NCI-H2107 (cell line): Measurements from ENCODE around the gene SIPA1L3.

Source experiments
- DNase-seq: peaks from one replicate; lab custom pipeline; 2025; lab: John Stamatoyannopoulos, UW

The SIPA1L3 gene

DNA sequence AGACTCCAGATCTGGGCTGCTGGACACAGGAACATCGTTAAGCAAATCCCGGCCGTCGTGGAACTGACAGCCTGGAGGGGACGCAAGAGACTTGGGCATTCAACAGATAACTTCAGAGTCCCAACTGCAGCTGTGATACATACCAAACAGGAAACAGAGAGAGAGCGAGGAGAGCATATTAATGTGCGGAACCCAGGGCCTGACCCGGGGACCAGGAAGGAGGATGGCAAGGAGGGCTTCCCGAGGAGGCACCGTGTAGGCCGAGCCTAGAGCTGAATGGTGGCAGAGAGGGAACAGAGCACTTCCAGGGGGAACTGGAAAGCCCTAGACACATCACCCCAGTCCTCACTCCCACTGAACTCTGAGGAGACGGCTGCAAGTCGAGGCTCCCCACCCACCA, 68.1 kb downstream of the SIPA1L3 start:
- DNase-seq = no peak

DNA sequence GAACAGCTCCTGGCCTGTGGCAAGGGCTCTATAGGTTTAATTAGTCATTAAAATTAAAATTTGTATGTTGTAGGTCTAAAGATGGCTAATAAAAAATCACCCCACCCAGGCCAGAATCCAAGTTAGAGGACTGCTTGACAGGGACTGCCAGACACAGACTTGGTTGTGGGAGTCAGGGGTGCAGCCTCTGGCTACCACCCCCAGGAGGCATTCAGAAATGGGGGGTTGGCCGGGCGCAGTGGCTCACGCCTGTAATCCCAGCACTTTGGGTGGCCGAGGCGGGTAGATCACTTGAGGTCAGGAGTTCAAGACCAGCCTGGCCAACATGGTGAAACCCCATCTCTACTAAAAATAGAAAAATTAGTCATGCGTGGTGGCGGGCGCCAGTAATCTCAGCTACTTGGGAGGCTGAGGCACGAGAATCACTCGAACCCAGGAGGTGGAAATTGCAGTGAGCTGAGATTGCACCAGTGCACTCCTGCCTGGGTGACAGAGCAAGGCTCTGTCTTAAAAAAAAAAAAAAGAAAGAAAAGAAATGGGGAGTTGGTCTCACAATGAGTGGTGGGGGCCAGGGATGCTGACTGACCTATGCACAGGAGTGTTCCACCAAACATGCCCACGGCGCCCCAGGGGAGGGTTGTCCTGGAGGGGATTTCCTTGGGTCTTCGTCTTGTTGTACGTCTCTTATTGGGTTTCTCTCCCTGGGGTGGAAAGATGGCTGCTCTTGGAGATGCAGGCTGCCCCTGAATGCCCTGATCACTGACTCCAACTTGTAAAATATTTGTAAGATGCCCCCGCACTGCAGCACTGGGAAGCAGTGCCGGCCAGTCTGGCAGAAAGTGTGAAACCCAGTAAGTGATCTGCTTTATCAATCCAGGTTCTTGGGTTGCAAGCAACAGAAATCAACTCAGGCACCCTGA, 68.8 kb downstream of the SIPA1L3 start:
- DNase-seq = no peak

GRCh38 chr19:37977391-37977790, 70.4 kb downstream of the SIPA1L3 start:
- DNase-seq = no peak

DNA sequence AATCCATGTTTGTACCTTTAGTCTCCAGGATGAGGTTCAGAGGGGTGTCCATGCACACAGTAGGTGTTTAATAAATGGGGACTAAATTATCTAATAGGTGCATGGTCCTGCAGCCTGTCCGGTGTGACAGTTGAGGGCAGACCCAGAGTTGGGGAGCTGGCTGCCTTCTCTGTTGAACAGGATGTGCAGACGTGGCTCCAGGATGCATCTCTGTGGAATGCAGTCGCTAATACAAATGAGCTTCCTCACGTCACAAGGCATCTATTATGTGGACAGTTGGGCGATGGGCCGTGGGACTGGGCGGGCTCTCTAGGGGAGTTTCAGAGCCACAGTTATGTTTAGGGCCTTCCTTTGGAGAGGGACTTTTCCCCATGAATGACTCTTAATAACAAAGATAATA, 71.0 kb downstream of the SIPA1L3 start:
- no peak for DNase-seq

DNA sequence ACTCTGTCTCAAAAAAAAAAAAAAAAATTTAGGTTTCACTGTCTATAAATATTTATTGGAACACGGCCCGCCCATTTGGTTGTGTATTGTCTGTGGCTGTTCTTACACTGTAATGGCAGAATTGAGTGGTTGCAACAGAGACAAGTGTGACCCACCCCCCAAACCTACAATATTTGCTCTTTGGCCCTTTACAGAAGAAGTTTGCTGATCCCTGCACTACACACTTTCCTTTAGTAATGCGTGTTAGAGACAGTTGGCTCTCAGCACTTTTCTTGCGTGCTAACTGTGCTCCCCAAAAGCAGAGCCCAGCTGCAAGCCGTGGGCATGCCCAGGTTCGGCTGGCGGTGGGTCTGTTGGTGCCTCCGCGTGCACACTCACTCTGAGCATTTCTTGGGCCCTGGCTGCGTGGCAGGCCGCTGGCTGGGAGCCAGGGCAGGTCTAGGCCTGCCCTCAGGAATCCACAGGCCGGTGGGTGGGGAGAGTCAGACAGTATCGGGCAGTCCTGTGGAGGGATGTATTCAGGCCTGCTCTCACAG, 72.6 kb downstream of the SIPA1L3 start:
- no peak for DNase-seq

DNA sequence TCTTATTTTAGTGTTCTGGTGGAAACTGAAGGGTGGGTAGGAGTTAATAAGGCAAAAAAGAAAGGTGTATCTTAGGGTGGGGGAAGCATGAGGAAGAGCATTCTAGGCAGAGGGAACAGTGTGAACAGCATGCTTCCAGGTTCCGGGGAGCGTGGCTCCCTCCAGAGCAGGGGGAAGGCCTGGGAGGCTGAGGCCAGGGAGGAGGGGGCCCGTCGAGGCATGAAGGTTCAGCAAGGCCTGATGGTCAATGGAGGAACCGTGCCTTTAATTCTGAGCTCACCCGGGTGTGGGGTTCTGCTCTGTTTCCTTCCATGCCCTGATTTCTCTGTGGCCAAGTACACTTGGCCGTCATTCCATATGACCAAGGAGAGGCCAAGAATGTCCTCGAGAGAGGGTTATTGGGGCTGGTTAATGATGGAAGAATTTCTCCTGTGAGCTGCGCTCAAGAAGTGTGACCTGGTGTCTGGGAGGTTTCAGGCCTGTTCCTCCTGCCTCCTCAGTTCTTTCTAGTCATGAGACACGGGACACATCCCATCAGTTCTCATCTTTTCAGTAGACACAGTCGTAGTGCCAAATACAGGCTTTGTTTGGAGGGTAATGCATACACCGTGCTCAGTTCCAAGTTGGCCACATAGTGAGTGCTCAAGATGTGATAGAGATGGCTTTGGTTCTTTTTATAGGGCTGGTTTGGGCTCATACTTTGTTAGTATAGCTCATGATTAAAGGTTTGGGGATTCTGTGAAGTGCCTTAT, 73.6 kb downstream of the SIPA1L3 start:
- DNase-seq = no peak

GRCh38 chr19:37981785-37982475, 74.9 kb downstream of the SIPA1L3 start:
- no peak for DNase-seq

GRCh38 chr19:37982655-37983054, 75.6 kb downstream of the SIPA1L3 start:
- no peak for DNase-seq

- DNase-seq = no peak
Observed at GRCh38 chr19:37983153-37983552, 76.1 kb downstream of the SIPA1L3 start.

DNA sequence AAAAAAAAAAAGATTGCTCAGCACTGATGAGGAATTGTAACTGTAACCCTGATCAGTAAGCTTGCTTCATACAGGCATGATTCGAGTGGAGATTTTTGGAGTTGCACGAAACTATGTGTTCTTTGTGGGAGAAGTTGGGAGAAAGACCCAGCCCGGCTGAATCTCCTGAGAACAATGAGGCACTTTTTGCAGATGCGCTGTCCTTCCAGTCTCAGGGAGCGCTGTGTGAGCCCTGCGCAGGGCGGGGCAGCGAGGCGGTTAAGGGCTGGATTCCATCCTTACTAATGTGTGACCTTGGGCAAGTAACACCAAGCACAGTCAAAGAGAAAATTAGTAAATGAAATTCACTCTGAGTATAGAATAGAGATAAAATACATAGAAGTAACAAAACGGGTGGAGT, 76.9 kb downstream of the SIPA1L3 start:
- no peak for DNase-seq

- DNase-seq = no peak
Observed at GRCh38 chr19:37986048-37986750, 79.2 kb downstream of the SIPA1L3 start.

DNA sequence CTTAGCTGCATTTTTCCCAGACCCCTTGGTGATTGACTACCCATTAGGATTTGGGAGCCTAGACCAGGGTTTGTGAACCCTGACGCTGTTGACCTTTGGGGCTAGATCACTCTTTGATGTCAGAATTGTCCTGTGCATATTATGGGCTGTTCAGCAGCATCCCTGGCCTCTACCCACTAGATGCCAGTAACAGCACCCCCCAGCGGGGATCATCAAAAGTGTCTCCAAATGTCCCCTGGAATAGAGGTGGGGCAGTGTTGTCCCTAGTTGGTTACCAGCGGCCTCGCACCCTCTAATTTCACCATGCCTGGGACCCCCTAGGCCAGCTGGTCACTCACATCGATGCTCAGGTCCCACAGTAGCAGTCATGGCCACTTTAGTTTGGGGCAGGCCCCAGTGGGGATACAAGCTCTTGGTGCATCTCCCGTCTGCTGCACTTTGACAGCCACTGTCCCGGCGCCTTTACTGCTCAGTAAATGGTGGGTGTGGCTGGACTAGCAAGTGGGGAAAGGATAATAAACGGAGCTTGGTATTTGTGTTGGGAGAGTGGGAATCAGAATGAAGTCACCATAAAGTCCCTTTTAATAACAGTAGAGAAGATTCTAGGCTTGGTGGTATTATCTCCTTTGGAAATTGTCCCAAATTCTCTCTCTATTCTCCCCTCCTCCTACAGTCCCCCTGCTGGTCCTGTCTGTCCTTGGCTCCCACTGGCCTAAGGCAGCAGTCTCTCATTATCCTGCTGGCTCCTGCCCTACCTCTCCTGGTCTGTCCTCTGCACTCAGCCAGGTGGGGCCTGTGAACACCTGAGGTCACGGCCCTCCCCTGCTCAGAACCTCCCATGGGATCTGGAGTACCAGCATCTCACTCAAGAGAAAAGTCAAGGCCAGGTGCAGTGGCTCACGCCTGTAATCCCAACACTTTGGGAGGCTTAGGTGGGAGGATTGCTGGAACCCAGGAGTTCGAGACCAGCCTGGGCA, 80.6 kb downstream of the SIPA1L3 start:
- DNase-seq = no peak

GRCh38 chr19:37988758-37989635, 82.0 kb downstream of the SIPA1L3 start:
- no peak for DNase-seq

DNA sequence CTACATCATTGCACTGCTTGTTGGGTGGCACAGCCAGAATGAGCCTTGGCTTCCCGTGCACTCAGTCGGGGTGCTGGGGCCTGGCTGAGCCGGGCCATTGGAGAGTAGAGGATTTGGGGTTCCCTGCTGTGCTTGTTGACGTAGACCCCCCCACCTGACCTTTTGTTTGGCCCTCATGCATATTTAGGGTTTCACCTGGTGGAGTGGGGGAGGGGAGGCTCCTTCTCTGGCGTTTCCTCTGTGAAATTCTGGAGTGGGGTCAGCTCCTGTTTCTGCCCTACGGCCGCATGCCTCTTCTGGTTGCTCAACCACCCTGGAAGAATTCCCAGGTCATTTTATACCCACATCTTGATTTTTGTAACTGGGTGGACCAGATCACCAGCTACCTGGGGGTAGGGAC, 82.8 kb downstream of the SIPA1L3 start:
- no peak for DNase-seq

- DNase-seq = no peak
Observed at GRCh38 chr19:37990362-37990761, 83.4 kb downstream of the SIPA1L3 start.

GRCh38 chr19:37991176-37991835, 84.3 kb downstream of the SIPA1L3 start:
- DNase-seq = no peak

DNA sequence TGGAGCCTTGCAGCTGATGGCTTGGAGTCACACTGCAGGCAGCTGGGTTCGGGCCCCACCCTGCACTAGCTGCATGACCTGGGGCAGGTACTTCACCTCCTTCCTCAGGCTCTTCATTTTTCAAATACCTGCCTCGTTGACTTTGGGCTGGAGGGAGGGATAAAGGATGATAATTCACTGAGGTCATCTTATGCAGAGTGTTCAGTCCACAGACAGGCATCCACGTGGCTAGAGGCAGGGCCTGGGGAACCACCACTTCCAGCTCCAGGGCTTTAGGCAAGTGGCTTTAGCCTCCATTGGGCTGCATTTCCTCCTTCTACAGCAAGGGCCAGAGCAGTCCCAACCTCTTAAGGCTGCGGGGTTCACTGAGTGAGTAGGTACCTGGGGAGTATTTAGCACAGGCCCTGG, 84.8 kb downstream of the SIPA1L3 start:
- DNase-seq = no peak

DNA sequence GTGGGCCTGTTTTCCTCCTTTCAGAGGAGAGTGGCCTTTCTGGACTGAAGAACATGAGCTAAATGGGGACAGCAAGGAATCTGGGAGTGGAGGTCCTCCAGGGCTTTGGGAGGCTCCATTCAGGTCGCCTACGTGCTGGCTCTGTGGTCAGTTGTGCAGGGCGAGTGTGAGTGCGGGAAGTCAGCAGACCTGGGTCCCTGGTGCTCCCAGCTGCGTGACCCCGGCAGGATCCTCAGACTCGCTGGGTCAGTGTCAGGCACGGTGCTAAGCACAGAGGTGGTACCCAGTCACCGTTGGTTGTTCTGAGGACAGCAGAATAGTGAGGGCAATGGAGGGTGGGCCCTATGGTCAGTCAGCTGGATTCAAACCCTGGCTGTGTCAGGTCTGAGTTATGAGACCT, 85.8 kb downstream of the SIPA1L3 start:
- DNase-seq = no peak

DNA sequence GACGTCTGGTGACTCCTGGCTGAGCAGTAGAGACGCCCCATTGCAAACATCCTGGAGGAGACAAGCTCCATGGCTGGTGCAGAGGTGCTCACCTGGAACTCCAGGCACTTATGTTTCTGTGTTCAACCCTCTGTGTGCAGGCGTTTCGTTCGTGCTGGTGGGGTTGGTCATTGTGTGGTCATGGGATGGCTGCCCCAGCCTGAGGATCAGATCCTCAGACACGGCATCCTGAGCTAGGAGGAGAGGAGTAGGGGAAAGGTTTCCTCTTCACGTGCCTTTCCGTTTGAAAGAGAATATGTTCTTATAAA, 87.8 kb downstream of the SIPA1L3 start:
- DNase-seq = no peak
